Activated CD8-positive, alpha-beta T cell treated with anti-CD3 and anti-CD28 coated beads for 36 hours (primary cell): ENCODE results near the gene KCTD2. TPM values are rescaled to one million over a fixed set of nuclear protein-coding genes. Genes with fewer than 3 reads are reported as not detected.

Experiments
- ATAC-seq: fragments of 200-7000 bp; cut with Tn5 transposase; one replicate; pipeline ENCODE4 v1.10.0; 2021; ENCODE audit warnings: mild to moderate bottlenecking, moderate library complexity
- CTCF ChIA-PET: fragments of 350-600 bp; sonication (Branson Sonifier 250); formaldehyde crosslinking; loops from one replicate; lab custom pipeline; 2021; ENCODE audit warnings: antibody characterized with exemption; lab: Charles Lee
- POLR2A ChIA-PET: fragments of 350-600 bp; sonication (Branson Sonifier 250); formaldehyde crosslinking; loops from one replicate; lab custom pipeline; 2021; ENCODE audit warnings: antibody characterized with exemption; lab: Charles Lee
- DNase-seq: peaks from one replicate; pipeline ENCODE4 v3.0.0-alpha.2; 2020
- H3K27ac Mint-ChIP-seq: one replicate; pipeline ENCODE4 v1.8.0; 2021; ENCODE audit warnings: mild to moderate bottlenecking, mixed read lengths
- H3K27me3 Mint-ChIP-seq: one replicate; pipeline ENCODE4 v1.8.0; 2021; ENCODE audit warnings: mixed read lengths
- H3K36me3 Mint-ChIP-seq: one replicate; pipeline ENCODE4 v1.8.0; 2021; ENCODE audit warnings: low read depth, mixed read lengths
- H3K4me1 Mint-ChIP-seq: one replicate; pipeline ENCODE4 v1.8.0; 2021; ENCODE audit warnings: low read depth, mixed read lengths
- H3K4me3 Mint-ChIP-seq: one replicate; pipeline ENCODE4 v1.8.0; 2021; ENCODE audit warnings: mild to moderate bottlenecking, moderate library complexity, mixed read lengths
- H3K9me3 Mint-ChIP-seq: one replicate; pipeline ENCODE4 v1.8.0; 2021; ENCODE audit warnings: mixed read lengths
- intact Hi-C: fragments of 100-400 bp; cut with micrococcal nuclease; formaldehyde crosslinking; loops from one replicate; pipeline ENCODE4 v1.10.0; 2022
- total RNA-seq, 2 experiments: library from RNA; stranded (reverse); gene quantifications; one replicate each; pipeline ENCODE4 v1.2.3, GENCODE V29; 2021
- TF ChIP-seq, protein P1 (sequence below): fragments of 200-600 bp; IDR thresholded peaks from one replicate; pipeline ENCODE4 v1.8.0; 2022; ENCODE audit warnings: antibody characterized with exemption, mild to moderate bottlenecking

Gene KCTD2
- total RNA-seq, 2 experiments from 2014 or later, result 10.5 to 11.4 TPM

DNA sequence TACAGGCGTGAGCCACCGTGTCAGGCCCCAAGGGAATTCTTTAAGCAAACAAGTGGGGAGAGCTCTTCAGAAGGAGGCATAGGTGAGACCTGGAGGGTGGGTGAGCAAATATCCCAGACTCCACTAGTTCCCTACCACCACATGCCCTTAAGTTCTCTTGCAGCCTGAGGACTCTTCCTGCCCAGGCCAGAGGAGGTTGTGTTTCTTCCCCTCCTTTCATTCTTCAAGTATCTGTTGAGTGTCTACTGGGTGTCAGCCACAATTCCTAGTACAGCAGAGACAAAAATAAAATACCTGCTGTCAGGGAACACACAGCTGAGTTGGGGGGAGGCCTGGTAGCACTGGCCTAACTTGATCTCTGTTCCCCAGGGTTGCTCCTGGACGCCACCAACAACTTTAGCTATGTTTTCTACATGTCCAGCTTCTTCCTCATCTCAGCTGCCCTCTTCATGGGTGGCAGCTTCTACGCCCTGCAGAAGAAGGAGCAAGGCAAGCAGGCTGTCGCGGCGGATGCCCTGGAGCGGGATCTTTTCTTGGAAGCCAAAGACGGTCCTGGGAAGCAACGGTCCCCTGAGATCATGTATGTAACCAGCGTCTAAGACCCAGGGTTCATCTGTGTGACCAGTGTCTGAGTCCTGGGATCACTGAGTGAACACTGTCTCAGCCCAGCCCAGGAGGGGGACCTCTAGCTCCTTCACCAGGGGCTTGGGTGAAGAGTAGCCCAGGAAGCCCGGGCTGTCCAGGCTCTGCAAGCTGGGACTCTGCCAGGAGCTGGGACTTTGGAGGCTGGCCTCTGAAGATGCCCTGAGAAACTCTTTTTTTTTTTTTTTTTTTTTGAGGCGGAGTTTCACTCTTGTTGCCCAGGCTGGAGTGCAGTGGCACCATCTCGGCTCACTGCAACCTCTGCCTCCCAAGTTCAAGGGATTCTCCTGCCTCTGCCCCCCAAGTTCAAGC is 56.9 kb downstream of the KCTD2 start:
- H3K4me1 Mint-ChIP-seq, result peaks cover 6% of the 10 kb centered on the region
- H3K9me3 Mint-ChIP-seq, result no peaks in the 10 kb centered on the region
- ChIA-PET POLR2A (interaction anchor here (1.1 to 1.5 kb wide), 2 partner anchors 10 to 91 kb away, joined by 3 to 7 read pairs; partner anchors contain the start of gene MRPL58), CTCF (interaction anchor here (0.7 to 3.8 kb wide), 6 partner anchors 8 to 146 kb away, joined by 3 to 38 read pairs (median 6); no protein-coding TSS in a partner anchor)
- DNase-seq, result no peak
- H3K27me3 Mint-ChIP-seq, result no peaks in the 10 kb centered on the region
- no peaks in the 10 kb centered on the region for H3K36me3 Mint-ChIP-seq
- no peak for ATAC-seq
- no peak overlapping the region for H3K27ac Mint-ChIP-seq
- H3K4me3 Mint-ChIP-seq, result no peak overlapping the region
- TF ChIP-seq, protein P1, sequence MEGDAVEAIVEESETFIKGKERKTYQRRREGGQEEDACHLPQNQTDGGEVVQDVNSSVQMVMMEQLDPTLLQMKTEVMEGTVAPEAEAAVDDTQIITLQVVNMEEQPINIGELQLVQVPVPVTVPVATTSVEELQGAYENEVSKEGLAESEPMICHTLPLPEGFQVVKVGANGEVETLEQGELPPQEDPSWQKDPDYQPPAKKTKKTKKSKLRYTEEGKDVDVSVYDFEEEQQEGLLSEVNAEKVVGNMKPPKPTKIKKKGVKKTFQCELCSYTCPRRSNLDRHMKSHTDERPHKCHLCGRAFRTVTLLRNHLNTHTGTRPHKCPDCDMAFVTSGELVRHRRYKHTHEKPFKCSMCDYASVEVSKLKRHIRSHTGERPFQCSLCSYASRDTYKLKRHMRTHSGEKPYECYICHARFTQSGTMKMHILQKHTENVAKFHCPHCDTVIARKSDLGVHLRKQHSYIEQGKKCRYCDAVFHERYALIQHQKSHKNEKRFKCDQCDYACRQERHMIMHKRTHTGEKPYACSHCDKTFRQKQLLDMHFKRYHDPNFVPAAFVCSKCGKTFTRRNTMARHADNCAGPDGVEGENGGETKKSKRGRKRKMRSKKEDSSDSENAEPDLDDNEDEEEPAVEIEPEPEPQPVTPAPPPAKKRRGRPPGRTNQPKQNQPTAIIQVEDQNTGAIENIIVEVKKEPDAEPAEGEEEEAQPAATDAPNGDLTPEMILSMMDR, result no peak
- intact Hi-C loops, result no loop called here

DNA sequence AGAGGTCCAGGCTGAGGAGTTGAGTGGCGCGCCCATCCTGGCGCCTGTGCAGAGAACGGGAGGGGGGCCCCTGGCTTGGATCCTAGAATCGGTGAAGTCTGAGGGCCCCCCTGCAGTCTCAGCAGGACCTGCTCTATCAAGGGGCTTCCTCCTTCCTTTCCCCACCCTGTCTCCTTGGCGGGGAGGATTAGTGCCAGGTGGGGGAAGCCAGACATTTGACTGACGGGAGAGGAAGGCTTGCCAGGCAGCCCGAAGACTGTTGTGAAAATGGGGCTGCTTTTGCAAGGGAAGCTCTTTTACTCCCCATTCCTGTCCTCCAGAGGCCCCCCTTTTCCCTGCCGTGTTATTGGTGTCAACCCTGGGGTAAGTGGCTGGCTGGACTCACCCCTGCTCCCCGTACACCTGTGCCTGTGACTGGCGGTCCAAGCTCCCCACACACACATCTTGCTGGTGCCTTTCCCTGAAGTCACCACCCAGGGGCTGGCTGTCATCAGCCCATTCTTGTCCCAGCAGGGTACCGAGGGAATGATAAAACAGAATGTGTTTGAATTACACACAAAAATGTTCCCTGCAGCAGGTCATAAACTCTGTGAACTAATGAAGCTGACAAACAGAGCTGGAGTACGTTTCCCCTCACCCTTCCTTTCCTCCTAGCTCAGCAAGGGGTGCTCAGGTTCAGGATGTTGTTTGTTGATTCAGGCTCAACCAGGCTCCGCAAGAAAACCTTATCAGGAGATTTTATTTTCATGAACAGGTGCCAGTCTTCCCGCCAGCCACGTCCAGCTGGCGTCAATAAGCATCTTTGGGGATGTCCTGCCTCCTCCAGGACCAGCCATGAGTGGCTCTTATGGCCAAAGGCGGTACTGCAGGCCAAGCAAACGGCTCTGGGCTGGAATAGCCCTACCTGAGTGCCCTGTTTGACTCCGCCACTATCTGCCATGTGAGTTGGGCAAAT is 58.4 kb downstream of the KCTD2 start:
- Mint-ChIP-seq H3K27ac (no peak overlapping the region), H3K36me3 (no peaks in the 10 kb centered on the region), H3K4me3 (no peak overlapping the region), H3K9me3 (no peaks in the 10 kb centered on the region), H3K27me3 (no peaks in the 10 kb centered on the region), H3K4me1 (peaks cover 9% of the 10 kb centered on the region)
- TF ChIP-seq, protein P1, result peak; percentile 63
- CTCF ChIA-PET, result interaction anchor here (0.9 to 3.8 kb wide), 21 partner anchors 9 to 149 kb away, joined by 3 to 38 read pairs (median 5); partner anchors contain the start of genes NT5C and SLC16A5
- POLR2A ChIA-PET, result interaction anchor here (0.6 to 1.2 kb wide), 5 partner anchors 8 to 93 kb away, joined by 3 to 4 read pairs (median 3); partner anchors contain the start of gene MRPL58
- peak; percentile 52 for DNase-seq
- intact Hi-C loops, result no loop called here
- peak; percentile 32 for ATAC-seq

DNA sequence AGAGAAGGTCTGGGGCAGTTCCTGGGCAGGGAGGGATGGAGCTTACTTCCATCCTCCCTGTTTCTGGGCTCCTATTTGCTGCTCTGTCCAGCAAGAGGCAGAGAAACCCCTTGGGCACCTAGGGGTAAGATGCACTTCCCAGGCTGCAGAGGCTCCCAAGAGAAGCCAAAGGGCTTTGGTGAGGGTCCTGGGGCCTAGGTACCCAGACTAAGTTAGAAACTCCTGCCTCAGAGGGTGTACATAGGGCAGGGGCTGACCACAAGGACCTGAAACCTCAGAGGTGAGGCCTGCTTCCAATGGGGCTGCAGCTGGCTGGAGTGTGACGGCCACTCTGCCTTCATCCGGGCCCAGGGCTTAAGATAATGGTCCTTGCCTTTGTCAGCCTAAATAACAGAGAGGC is 61.2 kb downstream of the KCTD2 start:
- ATAC-seq (no peak), DNase-seq (no peak)
- Mint-ChIP-seq H3K27me3 (no peaks in the 10 kb centered on the region), H3K9me3 (no peaks in the 10 kb centered on the region), H3K4me3 (peak overlapping the region; percentile 87), H3K36me3 (peaks cover 7% of the 10 kb centered on the region), H3K27ac (no peak overlapping the region), H3K4me1 (peaks cover 21% of the 10 kb centered on the region)
- ChIA-PET POLR2A (interaction anchor here (0.6 to 1.0 kb wide), 2 partner anchors 42 to 99 kb away, joined by 3 read pairs; no protein-coding TSS in a partner anchor), CTCF (interaction anchor here (1.6 kb wide), 2 partner anchors 94 to 146 kb away, joined by 4 to 6 read pairs; no protein-coding TSS in a partner anchor)
- intact Hi-C loops, result no loop called here
- TF ChIP-seq, protein P1, result no peak

DNA sequence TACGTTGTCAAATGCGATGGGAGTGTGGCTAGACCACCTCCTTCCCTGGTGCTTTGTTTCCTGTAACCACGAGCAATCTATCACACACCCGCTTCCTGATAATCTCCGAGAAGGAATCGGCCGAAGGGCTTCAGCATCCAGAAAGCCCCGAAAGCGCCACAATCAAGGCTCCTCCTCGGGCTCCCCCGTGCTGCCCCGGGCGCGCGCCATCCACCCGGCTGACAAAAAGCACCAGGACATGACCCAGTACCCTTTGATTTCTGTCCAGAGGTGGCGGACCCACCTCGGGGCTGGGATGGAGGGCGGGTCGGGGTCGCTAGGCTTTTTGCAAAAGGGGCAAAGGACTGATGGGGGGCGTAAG is 62.0 kb downstream of the KCTD2 start:
- peak; percentile 40 for DNase-seq
- peak overlapping the region; percentile 87 for H3K4me3 Mint-ChIP-seq
- TF ChIP-seq, protein P1, result no peak
- ChIA-PET POLR2A (interaction anchor here (1.0 to 1.6 kb wide), 7 partner anchors 15 to 153 kb away, joined by 3 to 8 read pairs (median 4); partner anchors contain the start of genes MRPS7 and SLC16A5), CTCF (interaction anchor here (0.6 to 1.6 kb wide), 3 partner anchors 22 to 93 kb away, joined by 3 to 5 read pairs (median 4); partner anchors contain the start of gene NT5C)
- ATAC-seq, result peak; percentile 15
- peaks cover 26% of the 10 kb centered on the region for H3K4me1 Mint-ChIP-seq
- H3K27ac Mint-ChIP-seq, result peak overlapping the region; percentile 24
- no peaks in the 10 kb centered on the region for H3K27me3 Mint-ChIP-seq
- H3K9me3 Mint-ChIP-seq, result no peaks in the 10 kb centered on the region
- intact Hi-C loops, result no loop called here
- peaks cover 8% of the 10 kb centered on the region for H3K36me3 Mint-ChIP-seq
